Testis (tissue), 3 donors: Measurements from ENCODE around the gene THNSL1. TPM values are rescaled to one million over a fixed set of nuclear protein-coding genes. Genes with fewer than 3 reads are reported as not detected.

Experiments
- DNase-seq: peaks from one replicate; pipeline ENCODE4 v3.0.0-alpha.2; 2019
- H3K27ac ChIP-seq, 2 donors: fragments of 200-600 bp; sonication (generic); one replicate each; pipeline ENCODE4 v1.5.1; 2019
- H3K27me3 ChIP-seq: fragments of 200-600 bp; sonication (generic); one replicate; pipeline ENCODE4 v1.5.1; 2019
- H3K36me3 ChIP-seq: fragments of 200-600 bp; sonication (generic); one replicate; pipeline ENCODE4 v1.5.1; 2017; ENCODE audit warnings: low read depth; ENCODE audit errors: missing control alignments
- H3K4me1 ChIP-seq: fragments of 200-600 bp; sonication (generic); one replicate; pipeline ENCODE4 v1.5.1; 2019
- H3K4me3 ChIP-seq, 2 donors: fragments of 200-600 bp; sonication (generic); one replicate each; pipeline ENCODE4 v1.5.1; 2017 to 2019
- H3K9me3 ChIP-seq: fragments of 200-600 bp; sonication (generic); one replicate; pipeline ENCODE4 v1.5.1; 2017
- POLR2A ChIP-seq: fragments of 450-650 bp; IDR thresholded peaks from one replicate; pipeline ENCODE4 v1.6.1; 2017; ENCODE audit warnings: antibody characterized with exemption, mild to moderate bottlenecking, moderate library complexity
- WGBS, 2 donors: methylation state at CpG; one replicate each; pipeline ENCODE4 v1.1.5; 2018; 5-methylcytosine and 5-hydroxymethylcytosine counted together
- intact Hi-C: fragments of 100-400 bp; cut with DNase I; formaldehyde crosslinking; loops from one replicate; pipeline ENCODE4 v1.15.1; 2023; ENCODE audit warnings: low total_unique reads
- polyA plus RNA-seq: library from polyadenylated mRNA; stranded (reverse); fragments of 350-450 nt; fragmentation: Illumina TruSeq; extraction: RNeasy Lipid Tissue Mini Kit (QIAGEN cat#74804); gene quantifications from one replicate; pipeline ENCODE4 v1.2.3, GENCODE V29; 2014; ENCODE audit warnings: low read depth, low replicate concordance; ENCODE audit not compliant: insufficient read depth
- total RNA-seq, 2 donors: library from RNA; depleted of rRNA; stranded (reverse); fragments of >200 nt; gene quantifications; one replicate each; pipeline ENCODE4 v1.2.3, GENCODE V29; 2016
- TF ChIP-seq, protein P1 (sequence below), 3 experiments: fragments of 450-650 bp in 2 of 3; fragments of 200-600 bp in 1 of 3; sonication (generic) in 1 of 3; IDR thresholded peaks; one replicate each; pipeline ENCODE4 v1.5.1; 2016 to 2019; ENCODE audit warnings: antibody characterized with exemption in 3 of 3, mild to moderate bottlenecking in 2 of 3, moderate library complexity in 1 of 3

The THNSL1 gene
- total and polyA plus RNA-seq, 3 donors from 2014 or later, result 6.7 to 9.6 (median 9.6) TPM

DNA sequence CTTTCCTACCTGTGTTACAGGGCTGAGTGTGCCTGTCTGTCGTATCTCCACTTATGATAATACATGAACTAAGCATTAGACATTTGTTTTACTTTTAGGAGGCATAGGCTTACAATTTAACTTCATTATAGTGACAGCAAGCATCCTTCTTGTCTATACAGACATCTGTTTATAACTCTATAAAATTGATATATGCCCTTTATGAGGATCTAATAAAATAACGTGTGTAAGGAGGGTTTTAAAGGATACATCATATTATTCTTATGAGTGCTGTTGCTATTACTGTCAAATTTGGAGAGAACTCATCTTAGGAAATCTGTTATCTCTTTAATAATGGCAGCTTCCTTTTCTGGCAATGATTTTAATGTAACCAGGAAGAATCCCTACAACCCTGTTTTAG, 21.9 kb downstream of the THNSL1 start:
- Histone ChIP-seq H3K4me3 (no peak overlapping the region), H3K4me1 (no peaks in the 10 kb centered on the region), H3K36me3 (no peaks in the 10 kb centered on the region), H3K9me3 (no peaks in the 10 kb centered on the region), H3K27ac (no peak overlapping the region), H3K27me3 (no peaks in the 10 kb centered on the region)
- DNase-seq, result no peak
- intact Hi-C loops, result no loop called here
- 75 to 79% methylated on average over 2 of the region's 2 CpGs for WGBS, 2 donors
- TF ChIP-seq POLR2A, result no peak
- TF ChIP-seq, protein P1, sequence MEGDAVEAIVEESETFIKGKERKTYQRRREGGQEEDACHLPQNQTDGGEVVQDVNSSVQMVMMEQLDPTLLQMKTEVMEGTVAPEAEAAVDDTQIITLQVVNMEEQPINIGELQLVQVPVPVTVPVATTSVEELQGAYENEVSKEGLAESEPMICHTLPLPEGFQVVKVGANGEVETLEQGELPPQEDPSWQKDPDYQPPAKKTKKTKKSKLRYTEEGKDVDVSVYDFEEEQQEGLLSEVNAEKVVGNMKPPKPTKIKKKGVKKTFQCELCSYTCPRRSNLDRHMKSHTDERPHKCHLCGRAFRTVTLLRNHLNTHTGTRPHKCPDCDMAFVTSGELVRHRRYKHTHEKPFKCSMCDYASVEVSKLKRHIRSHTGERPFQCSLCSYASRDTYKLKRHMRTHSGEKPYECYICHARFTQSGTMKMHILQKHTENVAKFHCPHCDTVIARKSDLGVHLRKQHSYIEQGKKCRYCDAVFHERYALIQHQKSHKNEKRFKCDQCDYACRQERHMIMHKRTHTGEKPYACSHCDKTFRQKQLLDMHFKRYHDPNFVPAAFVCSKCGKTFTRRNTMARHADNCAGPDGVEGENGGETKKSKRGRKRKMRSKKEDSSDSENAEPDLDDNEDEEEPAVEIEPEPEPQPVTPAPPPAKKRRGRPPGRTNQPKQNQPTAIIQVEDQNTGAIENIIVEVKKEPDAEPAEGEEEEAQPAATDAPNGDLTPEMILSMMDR (IDR thresholded peaks at IDR 0.05), result no peak

DNA sequence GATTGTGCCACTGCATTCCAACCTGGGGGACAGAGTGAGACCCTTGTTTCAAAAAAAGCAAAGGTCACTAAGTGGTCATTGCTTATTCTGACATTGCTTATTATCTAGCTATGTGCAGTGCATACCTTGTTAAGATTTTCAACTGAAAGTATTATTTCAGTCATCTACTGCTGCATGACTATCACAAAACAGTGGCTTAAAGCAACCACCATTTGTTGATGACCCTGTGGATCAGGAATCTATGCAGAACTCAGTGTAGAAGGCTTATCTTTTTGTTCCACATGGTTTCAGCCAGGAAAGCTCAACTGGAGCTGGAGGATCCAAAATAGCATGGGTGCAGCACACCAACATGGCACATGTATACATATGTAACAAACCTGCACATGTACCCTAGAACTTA, 23.1 kb downstream of the THNSL1 start:
- H3K27ac ChIP-seq, result no peak overlapping the region
- H3K9me3 ChIP-seq, result no peaks in the 10 kb centered on the region
- H3K4me1 ChIP-seq, result no peaks in the 10 kb centered on the region
- intact Hi-C loops, result no loop called here
- H3K27me3 ChIP-seq, result no peaks in the 10 kb centered on the region
- no peak overlapping the region for H3K4me3 ChIP-seq
- no peak for DNase-seq
- no peak for TF ChIP-seq POLR2A
- TF ChIP-seq, protein P1 (IDR thresholded peaks at IDR 0.05), result no peak
- H3K36me3 ChIP-seq, result no peaks in the 10 kb centered on the region

DNA sequence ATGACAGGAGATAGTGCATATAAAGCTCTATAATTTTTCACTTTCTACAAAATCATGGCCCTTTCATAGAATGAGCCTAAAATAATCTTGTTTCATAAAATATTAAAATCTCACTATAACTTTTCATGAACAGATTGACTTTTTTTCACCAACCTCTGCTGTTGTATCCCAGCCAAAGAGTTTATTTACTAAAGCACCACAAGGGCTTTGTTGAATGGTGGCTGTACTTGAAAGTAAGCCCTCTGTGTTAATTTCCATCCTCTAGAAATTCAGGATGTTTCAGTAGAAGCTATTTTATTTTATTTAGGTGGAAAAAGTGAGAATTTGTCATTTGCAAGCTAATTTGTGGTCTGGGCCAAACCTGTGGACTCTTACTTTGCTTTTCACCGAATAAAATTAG, 30.2 kb downstream of the THNSL1 start:
- 45 to 61% methylated on average over 1 of the region's 1 CpG for WGBS, 2 donors
- DNase-seq, result no peak
- H3K9me3 ChIP-seq, result no peaks in the 10 kb centered on the region

DNA sequence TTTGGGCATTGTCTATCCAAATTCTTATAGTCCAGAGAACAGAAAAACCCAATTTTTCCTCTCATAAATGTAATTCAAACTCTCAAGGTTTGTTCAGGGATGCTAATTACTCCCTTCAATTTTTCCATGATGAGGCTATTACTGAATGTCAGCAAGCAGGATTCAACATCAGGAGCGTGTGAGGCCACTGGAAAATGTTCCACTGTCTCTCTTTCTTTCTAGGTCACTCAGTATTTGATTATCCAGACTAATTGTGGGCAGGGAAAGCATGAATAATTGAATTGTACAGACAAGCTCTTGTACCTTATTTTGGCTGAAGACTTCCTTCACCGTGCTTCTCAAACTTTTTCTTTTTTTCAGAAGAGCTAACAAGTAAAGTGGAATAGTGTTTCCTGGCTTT, 30.7 kb downstream of the THNSL1 start:
- TF ChIP-seq, protein P1 (IDR thresholded peaks at IDR 0.05), result no peak
- TF ChIP-seq POLR2A, result no peak
- 38 to 44% methylated on average over 2 of the region's 2 CpGs for WGBS, 2 donors
- H3K4me1 ChIP-seq, result peaks cover 3% of the 10 kb centered on the region
- H3K27ac ChIP-seq, result peak overlapping the region in 1 of 2 donors; percentile 17
- no peaks in the 10 kb centered on the region for H3K36me3 ChIP-seq
- H3K4me3 ChIP-seq, result no peak overlapping the region
- intact Hi-C loops, result no loop called here
- no peak for DNase-seq
- no peaks in the 10 kb centered on the region for H3K9me3 ChIP-seq
- H3K27me3 ChIP-seq, result no peaks in the 10 kb centered on the region

More for the DNA sequence above, 30.2 kb downstream of the THNSL1 start:
- H3K27ac ChIP-seq, result peak overlapping the region in 1 of 2 donors; percentile 17
- H3K27me3 ChIP-seq, result no peaks in the 10 kb centered on the region
- no peak for TF ChIP-seq POLR2A
- TF ChIP-seq, protein P1 (IDR thresholded peaks at IDR 0.05), result no peak
- H3K4me1 ChIP-seq, result peaks cover 3% of the 10 kb centered on the region
- H3K4me3 ChIP-seq, result no peak overlapping the region
- no peaks in the 10 kb centered on the region for H3K36me3 ChIP-seq
- intact Hi-C loops, result no loop called here

DNA sequence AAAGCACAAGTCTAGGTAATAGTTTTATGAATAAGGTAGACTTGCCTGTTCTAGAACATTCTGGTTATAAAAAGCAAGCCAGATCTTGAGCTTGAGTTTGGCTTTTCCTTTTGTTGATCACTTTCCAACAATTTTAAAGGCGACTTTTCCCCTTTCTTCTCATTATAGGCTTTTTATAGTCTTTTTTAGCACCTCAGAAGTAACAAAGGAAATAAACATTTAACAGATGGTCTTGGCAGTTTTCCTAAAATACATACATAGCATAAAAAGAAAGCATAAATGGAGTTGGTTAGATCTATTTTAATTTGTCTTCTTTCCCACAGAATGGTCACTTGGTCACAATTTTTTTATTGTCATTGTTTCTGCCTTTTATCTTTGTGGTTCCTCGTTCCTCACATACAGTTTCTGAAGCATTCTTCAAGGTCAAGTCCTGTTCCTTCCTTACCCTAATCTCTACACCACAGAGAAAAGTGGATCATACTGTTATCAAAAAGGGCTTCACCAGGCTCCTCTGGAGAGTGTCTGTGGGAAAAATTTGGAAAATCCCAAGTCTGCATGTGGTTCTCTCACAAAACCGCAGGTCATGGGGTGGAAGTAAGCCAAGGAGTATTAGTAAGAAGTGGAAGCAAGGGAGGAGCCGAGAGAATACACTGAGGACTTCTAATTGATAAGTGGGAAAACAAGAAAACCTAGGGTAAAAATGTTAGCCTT, 31.3 kb downstream of the THNSL1 start:
- Histone ChIP-seq H3K27me3 (no peaks in the 10 kb centered on the region), H3K4me3 (no peak overlapping the region), H3K27ac (peak overlapping the region in 1 of 2 donors; percentile 17), H3K4me1 (peaks cover 3% of the 10 kb centered on the region), H3K9me3 (no peaks in the 10 kb centered on the region), H3K36me3 (no peaks in the 10 kb centered on the region)
- peak; percentile 53 for DNase-seq
- intact Hi-C loops, result no loop called here
- 30 to 34% methylated on average over 4 of the region's 4 CpGs for WGBS, 2 donors
- TF ChIP-seq POLR2A, result no peak
- TF ChIP-seq, protein P1 (IDR thresholded peaks at IDR 0.05), result no peak
